NB4 (cell line): ENCODE data around the gene DNAAF1.
"Not testable (repeated sequence)": the region's sequence is repeated elsewhere in the genome, so short reads cannot be mapped to it uniquely, and the experiment has no call there.

Experiments used
- DNase-seq: peaks from one replicate; pipeline ENCODE4 v3.0.0; 2010; ENCODE audit warnings: low read depth
- H3K4me3 ChIP-seq: one replicate; pipeline ENCODE4 v1.5.1; 2011; ENCODE audit warnings: mild to moderate bottlenecking, low read depth, low read length, moderate library complexity
- MAX ChIP-seq: IDR thresholded peaks from 2 replicates; pipeline ENCODE4 v1.6.1; 2011; ENCODE audit warnings: low read depth, low read length
- MYC ChIP-seq: IDR thresholded peaks from 2 replicates; pipeline ENCODE4 v1.6.1; 2011; ENCODE audit warnings: low read depth, low read length
- POLR2A ChIP-seq: IDR thresholded peaks from 2 replicates; pipeline ENCODE4 v1.6.1; 2011; ENCODE audit warnings: mild to moderate bottlenecking; ENCODE audit not compliant: insufficient read length; ENCODE audit errors: extremely low read depth
- TF ChIP-seq, protein P1 (sequence below): IDR thresholded peaks from one replicate; pipeline ENCODE4 v1.5.1; 2012; ENCODE audit warnings: low read depth, low read length

DNAAF1 gene

DNA sequence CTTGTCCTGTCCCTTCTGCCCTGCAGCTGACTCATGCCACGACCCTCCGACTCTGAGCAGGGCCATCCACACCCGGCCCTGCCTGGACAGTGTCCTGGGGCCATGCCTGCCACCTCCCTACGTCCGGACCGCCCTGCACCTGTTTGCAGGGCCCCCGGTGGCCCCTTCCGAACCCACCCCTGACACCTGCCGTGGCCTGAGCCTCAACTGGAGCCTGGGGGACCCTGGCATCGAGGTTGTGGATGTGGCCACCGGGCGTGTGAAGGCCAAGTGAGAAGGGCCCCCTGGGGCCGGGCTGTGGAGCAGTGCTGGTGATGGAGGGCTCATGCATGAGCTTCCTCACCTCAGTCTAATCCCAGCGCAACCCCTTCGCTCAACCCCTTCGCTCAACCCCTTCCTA, 51.0 kb downstream of the DNAAF1 start:
- H3K4me3 ChIP-seq, result no peak overlapping the region
- TF ChIP-seq MAX (no peak), MYC (no peak), POLR2A (no peak)
- TF ChIP-seq, protein P1, sequence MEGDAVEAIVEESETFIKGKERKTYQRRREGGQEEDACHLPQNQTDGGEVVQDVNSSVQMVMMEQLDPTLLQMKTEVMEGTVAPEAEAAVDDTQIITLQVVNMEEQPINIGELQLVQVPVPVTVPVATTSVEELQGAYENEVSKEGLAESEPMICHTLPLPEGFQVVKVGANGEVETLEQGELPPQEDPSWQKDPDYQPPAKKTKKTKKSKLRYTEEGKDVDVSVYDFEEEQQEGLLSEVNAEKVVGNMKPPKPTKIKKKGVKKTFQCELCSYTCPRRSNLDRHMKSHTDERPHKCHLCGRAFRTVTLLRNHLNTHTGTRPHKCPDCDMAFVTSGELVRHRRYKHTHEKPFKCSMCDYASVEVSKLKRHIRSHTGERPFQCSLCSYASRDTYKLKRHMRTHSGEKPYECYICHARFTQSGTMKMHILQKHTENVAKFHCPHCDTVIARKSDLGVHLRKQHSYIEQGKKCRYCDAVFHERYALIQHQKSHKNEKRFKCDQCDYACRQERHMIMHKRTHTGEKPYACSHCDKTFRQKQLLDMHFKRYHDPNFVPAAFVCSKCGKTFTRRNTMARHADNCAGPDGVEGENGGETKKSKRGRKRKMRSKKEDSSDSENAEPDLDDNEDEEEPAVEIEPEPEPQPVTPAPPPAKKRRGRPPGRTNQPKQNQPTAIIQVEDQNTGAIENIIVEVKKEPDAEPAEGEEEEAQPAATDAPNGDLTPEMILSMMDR, result no peak
- DNase-seq, result no peak

DNA sequence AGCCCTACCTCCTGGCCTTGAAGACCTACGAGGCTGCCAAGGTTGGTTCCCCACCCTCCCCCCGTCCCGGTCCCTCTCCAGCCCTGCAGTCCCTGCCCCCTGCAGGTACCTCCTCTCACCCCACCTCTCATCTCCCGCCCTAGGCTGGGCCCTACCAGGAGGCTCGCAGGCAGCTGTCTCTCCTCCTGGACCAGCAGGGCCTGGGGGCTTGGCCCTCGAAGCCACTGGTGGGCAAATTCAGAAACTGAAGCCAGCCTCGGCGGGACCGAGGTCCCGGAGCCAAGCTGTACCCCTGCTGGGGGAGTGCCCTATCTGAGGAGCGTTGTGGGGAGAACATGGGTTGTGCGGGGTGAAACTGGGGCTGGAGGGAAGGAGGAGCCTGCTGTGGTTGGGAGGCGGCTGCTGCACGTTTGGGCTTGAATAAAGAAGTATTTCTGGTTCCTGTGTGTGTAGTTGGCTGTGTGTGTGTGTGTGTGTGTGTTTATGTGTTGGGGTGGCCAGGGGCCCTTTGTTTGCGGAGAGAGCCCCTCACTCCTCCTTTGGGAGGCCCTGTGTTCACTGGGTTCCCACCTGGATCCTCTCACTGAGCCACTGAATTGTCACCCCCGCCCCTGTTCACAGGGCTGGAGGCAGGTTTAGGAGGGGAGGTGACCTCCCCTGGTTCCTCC, 51.8 kb downstream of the DNAAF1 start:
- H3K4me3 ChIP-seq, result no peak overlapping the region
- no peak for DNase-seq
- no peak for TF ChIP-seq POLR2A
- TF ChIP-seq MYC, result no peak
- TF ChIP-seq MAX, result no peak

DNA sequence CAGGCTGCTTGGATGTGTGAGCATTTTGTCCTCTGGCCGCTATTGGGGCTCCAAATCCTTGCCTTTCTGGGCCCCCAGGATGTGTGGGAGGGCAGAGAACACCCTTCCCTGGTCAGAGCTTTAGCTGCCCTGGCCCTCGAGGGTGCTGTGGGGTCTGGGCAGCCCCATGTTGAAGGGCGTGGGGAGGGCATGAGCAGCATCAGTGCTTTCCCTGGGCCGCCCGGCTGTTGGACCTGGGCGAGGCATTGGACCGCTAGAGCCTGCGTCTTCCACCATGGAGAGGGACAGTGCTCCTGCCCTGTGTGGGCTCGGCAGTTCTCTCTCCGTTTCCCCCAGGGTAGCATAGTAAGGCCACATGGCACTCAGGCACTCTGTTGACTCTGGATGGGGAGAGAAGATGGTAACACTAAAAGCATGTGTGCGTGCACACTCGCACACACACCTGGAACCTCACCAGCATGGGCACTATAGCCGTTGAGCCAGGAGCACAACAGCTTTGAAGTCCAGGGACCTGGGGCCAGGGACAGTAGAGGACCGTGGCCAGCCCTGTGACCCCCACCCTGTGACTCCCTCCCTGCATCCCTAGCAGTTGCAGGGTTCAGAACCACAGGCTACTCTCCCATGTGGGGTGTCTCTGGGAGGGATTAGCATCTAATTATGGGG, 52.5 kb downstream of the DNAAF1 start:
- TF ChIP-seq MAX, result no peak
- no peak for TF ChIP-seq MYC
- TF ChIP-seq POLR2A, result no peak
- TF ChIP-seq, protein P1, result no peak
- H3K4me3 ChIP-seq, result no peak overlapping the region
- DNase-seq, result no peak

DNA sequence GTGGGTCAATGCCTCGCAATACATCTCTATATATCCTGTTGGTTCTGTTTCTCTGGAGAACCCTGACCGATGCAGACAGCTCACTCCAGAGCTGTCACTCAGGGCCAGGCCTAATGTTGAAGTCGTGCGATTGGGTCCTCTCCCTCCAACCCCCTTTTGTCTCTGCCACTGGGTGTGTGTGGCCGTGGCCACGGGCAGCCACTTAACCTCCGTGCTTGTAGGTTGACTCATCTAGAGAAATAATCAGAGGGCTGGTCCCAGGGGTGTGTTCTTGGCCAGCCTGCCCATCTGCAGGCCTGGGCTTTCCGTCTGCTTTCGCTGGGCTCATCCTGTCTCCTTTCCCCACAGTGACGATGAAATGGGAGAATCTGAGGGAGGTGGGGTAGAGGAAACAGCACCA, 53.3 kb downstream of the DNAAF1 start:
- TF ChIP-seq POLR2A (no peak), MYC (no peak), MAX (no peak)
- TF ChIP-seq, protein P1, result no peak
- H3K4me3 ChIP-seq, result no peak overlapping the region
- peak; percentile 43 for DNase-seq

DNA sequence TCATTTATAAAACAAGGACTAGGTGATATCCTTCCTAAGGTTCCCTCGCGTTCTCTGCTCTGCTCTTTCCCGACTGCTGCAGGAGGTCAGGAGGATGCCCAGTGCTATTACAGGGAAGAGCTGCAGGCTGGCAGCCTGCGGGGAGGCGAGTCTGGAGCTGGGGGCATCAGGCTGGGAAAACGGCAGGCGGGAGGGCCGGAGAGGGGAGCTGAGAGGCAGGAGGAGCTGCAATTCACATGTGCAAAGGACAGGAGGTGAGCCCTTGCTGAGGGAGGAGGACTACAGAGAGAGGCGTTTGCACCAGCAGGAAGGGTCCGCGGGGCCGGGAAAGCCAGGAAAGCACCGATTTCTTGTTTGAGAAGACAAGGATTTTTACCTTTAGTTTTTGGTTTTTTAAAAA, 54.0 kb downstream of the DNAAF1 start:
- TF ChIP-seq MYC (no peak), MAX (no peak), POLR2A (no peak)
- TF ChIP-seq, protein P1, result no peak
- H3K4me3 ChIP-seq, result no peak overlapping the region
- DNase-seq, result no peak

DNA sequence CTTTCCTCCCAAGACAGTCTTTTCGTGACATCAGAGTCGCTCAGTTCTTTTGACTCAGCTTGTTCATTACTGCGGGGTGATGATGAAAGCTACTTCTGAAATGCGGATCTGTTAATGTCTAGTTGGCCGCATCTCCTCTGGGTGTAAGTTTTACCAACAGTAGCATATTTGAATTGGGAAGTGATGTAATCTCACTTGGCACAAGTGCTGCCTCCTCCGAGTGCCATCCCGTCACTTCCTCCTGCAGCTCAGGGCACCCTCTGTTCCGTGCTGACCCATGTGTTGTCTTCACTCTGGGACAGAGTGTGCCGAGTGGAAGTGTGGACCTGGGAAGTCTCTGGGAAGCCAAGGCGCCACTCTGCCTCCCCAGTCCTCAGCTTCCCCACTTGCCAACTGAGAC, 54.8 kb downstream of the DNAAF1 start:
- TF ChIP-seq MAX (peak; percentile 58; the same call in 1 of the 2 replicates), POLR2A (no peak), MYC (peak; percentile 72)
- TF ChIP-seq, protein P1, result no peak
- DNase-seq, result peak; percentile 92
- H3K4me3 ChIP-seq, result no peak overlapping the region

- DNase-seq, result not testable (repeated sequence)
These were observed 59.4 kb downstream of the DNAAF1 start for GRCh38 chr16:84204551-84204950.

GRCh38 chr16:84205123-84205522, 60.0 kb downstream of the DNAAF1 start:
- not testable (repeated sequence) for DNase-seq, H3K4me3 ChIP-seq

More at GRCh38 chr16:84204551-84204950, 59.4 kb downstream of the DNAAF1 start:
- not testable (repeated sequence) for H3K4me3 ChIP-seq
